HFFc6 (cell line): ENCODE measurements around the gene TMEM212. TPM values are rescaled to one million over a fixed set of nuclear protein-coding genes. Genes with fewer than 3 reads are reported as not detected.
A peak's percentile ranks its signal among the peaks of the same experiment; 100 is the strongest.

Source experiments
- DNase-seq: peaks from one replicate; pipeline ENCODE4 v3.0.0-alpha.2; 2018
- H3K27ac Mint-ChIP-seq: 2 replicates; pipeline ENCODE4 v1.8.0; 2020; ENCODE audit warnings: mild to moderate bottlenecking, mixed read lengths
- H3K27me3 Mint-ChIP-seq: 2 replicates; pipeline ENCODE4 v1.8.0; 2021; ENCODE audit warnings: mild to moderate bottlenecking, moderate library complexity, mixed read lengths; ENCODE audit not compliant: insufficient read depth
- H3K36me3 Mint-ChIP-seq: 2 replicates; pipeline ENCODE4 v1.8.0; 2021; ENCODE audit warnings: low read depth, mixed read lengths
- H3K4me1 Mint-ChIP-seq: 2 replicates; pipeline ENCODE4 v1.8.0; 2020; ENCODE audit warnings: low read depth, mixed read lengths
- H3K4me3 Mint-ChIP-seq: 2 replicates; pipeline ENCODE4 v1.8.0; 2020; ENCODE audit warnings: mild to moderate bottlenecking, moderate library complexity, mixed read lengths
- H3K9me3 Mint-ChIP-seq: 2 replicates; pipeline ENCODE4 v1.8.0; 2020; ENCODE audit warnings: mild to moderate bottlenecking, mixed read lengths
- total RNA-seq, 6 experiments: library from RNA; stranded (reverse); fragmentation: NEBNext Ultra II Directional; extraction: Animal tissue kit (Norgen Biotek cat#: 25700); gene quantifications; 2 replicates in 1 of 6; 3 replicates in 5 of 6; pipeline ENCODE4 v1.2.3, GENCODE V29; 2021
- TF ChIP-seq, protein P1 (sequence below): fragments of 200-600 bp; sonication (generic); IDR thresholded peaks from 2 replicates; pipeline ENCODE4 v1.5.0; 2021; ENCODE audit warnings: antibody characterized with exemption, mild to moderate bottlenecking

TMEM212 gene
- total RNA-seq, 6 experiments from 2014 or later, result not detected

DNA sequence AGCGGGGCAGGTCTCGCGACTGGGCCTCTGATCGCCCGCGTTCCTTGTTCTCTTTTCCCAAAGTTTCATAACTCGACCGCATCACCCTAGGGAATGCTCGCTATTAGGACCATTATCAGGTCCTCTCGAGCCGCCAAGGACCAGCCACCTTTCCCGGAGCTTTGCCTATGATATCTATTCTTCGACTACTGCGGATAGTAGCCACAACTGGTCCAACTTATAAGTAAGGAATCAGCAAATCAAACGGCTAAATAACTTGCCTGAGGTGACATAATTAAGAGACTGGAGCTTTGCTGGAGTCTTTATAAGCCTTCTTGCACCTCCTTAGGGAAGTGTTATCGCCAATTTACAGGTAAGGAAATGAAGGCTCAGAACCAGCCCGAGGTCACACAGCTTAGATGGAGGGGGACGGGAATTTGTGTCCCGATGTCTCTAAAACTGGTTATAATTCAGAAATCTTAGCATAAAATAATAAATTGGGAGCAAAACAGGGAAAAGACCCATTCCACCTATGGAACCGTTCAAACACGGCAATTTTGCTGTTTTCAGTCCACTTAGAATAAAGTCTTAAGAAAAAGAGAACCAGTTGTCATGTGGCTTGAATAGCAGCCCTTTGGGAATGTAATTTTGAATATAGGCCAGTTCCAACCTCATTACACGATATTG, 32.4 kb upstream of the TMEM212 start:
- Mint-ChIP-seq H3K36me3 (no peaks in the 10 kb centered on the region), H3K4me1 (peaks cover 67% of the 10 kb centered on the region), H3K27ac (peak overlapping the region; percentile 91), H3K27me3 (no peaks in the 10 kb centered on the region; the same call in 1 of the 2 replicates), H3K9me3 (no peaks in the 10 kb centered on the region), H3K4me3 (peak overlapping the region; percentile 86)
- no peak for DNase-seq
- TF ChIP-seq, protein P1, sequence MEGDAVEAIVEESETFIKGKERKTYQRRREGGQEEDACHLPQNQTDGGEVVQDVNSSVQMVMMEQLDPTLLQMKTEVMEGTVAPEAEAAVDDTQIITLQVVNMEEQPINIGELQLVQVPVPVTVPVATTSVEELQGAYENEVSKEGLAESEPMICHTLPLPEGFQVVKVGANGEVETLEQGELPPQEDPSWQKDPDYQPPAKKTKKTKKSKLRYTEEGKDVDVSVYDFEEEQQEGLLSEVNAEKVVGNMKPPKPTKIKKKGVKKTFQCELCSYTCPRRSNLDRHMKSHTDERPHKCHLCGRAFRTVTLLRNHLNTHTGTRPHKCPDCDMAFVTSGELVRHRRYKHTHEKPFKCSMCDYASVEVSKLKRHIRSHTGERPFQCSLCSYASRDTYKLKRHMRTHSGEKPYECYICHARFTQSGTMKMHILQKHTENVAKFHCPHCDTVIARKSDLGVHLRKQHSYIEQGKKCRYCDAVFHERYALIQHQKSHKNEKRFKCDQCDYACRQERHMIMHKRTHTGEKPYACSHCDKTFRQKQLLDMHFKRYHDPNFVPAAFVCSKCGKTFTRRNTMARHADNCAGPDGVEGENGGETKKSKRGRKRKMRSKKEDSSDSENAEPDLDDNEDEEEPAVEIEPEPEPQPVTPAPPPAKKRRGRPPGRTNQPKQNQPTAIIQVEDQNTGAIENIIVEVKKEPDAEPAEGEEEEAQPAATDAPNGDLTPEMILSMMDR, result no peak

DNA sequence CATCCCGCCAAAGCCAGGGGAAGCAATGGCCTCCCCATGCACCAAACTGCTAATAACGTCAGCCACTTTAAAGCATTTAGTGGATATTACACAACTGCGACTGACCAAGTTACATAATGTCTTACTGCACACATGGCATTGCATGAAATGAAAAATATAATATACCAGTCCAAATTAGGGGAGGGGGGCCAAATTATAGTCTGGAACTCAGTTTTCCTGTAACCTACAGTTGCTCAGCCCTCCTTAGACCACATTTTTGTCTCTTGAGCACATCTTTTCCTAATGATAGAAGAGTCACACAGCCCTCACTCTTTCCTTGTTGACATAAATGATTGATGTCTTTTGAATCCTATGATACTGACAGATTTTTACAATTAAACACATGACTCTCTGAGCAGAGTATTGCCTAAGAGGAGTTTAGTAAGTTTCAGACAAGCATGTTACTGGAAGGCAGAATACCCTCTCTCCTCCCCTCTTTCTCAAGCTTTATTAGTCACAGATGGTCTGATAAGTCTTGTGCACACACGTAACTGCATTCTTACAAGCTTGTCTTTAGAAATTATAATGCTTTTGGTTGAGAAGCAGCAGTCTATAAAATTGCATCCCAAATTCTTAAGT, 31.7 kb upstream of the TMEM212 start:
- Mint-ChIP-seq H3K27me3 (no peaks in the 10 kb centered on the region; the same call in 1 of the 2 replicates), H3K9me3 (no peaks in the 10 kb centered on the region), H3K27ac (peak overlapping the region; percentile 91), H3K4me1 (peaks cover 69% of the 10 kb centered on the region), H3K36me3 (no peaks in the 10 kb centered on the region), H3K4me3 (peak overlapping the region; percentile 86)
- DNase-seq, result peak; percentile 97
- TF ChIP-seq, protein P1, result no peak

DNA sequence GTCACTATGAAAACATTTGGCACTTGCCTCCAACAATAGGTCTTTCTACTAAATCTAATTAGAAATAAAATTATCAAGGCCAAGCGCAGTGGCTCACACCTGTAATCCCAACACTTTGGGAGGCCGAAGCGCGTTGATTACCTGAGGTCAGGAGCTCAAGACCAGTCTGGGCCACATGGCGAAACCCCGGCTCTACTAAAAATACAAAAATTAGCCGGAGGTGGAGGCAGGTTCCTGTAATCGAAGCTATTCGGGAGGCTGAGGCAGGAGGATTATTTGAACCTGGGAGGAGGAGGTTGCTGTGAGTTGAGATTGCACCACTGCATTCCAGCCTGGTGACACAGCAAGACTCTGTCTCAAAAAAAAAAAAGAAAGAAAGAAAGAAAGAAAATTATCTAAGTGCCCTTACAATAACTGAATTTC, 31.2 kb upstream of the TMEM212 start:
- H3K4me3 Mint-ChIP-seq, result no peak overlapping the region
- no peaks in the 10 kb centered on the region for H3K36me3 Mint-ChIP-seq
- H3K4me1 Mint-ChIP-seq, result peaks cover 65% of the 10 kb centered on the region
- H3K9me3 Mint-ChIP-seq, result no peaks in the 10 kb centered on the region
- no peaks in the 10 kb centered on the region; the same call in 1 of the 2 replicates for H3K27me3 Mint-ChIP-seq
- H3K27ac Mint-ChIP-seq, result peak overlapping the region; percentile 91
- DNase-seq, result peak; percentile 45
- TF ChIP-seq, protein P1, result no peak

DNA sequence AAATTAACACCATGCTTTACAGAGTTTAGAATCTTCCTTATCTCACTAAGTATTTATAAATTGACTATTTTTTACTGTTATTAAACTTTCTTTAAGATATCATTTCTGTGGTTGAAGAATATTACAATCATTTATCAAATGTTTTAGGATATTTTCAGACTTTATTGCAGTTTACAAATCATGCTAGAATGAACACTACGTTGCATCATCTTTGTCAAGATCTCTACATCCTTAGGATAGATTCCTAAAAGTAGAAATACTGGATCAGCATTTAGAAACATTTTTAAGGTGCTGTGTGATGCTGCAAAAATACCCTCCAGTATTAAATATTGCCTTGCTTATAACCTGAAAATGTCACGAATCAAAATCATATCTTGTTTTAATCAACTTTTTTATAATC, 30.3 kb upstream of the TMEM212 start:
- no peak overlapping the region for H3K4me3 Mint-ChIP-seq
- H3K27me3 Mint-ChIP-seq, result no peaks in the 10 kb centered on the region; the same call in 1 of the 2 replicates
- peaks cover 59% of the 10 kb centered on the region for H3K4me1 Mint-ChIP-seq
- no peak for DNase-seq
- no peaks in the 10 kb centered on the region for H3K36me3 Mint-ChIP-seq
- no peak overlapping the region for H3K27ac Mint-ChIP-seq
- TF ChIP-seq, protein P1, result no peak
- no peaks in the 10 kb centered on the region for H3K9me3 Mint-ChIP-seq

DNA sequence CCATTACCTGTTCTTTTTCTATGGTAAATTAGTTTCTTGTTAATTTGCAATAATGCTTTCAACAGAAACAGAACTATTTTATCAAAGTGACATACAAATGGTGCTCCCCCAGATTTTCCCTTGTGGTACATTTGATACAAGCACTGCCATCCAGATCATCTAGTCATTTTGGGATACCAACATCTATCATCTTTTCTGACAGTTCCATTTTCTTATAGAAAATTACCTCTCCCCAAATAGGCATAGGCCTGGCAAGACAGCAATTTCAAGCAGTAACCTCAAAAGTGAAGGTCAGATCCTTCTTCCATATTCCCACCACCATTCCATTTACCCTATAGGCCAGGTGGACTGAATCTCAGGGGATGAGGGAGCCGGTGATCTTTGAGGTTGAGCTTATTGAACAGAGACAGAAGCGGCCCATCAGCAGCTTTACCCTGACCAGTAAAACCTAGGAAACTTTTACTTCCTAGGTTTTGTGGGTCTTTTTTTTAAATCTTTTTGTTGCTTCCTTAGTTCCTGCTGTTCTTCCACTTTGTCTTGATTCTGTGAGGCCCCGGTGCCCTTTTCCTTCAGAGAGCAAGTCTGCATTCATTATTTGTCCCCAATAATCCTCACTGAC, 29.8 kb upstream of the TMEM212 start:
- DNase-seq, result no peak
- TF ChIP-seq, protein P1, result no peak
- Mint-ChIP-seq H3K4me1 (peaks cover 57% of the 10 kb centered on the region), H3K9me3 (no peaks in the 10 kb centered on the region), H3K27me3 (no peaks in the 10 kb centered on the region; the same call in 1 of the 2 replicates), H3K36me3 (no peaks in the 10 kb centered on the region), H3K4me3 (no peak overlapping the region), H3K27ac (peak overlapping the region; percentile 27; the same call in 1 of the 2 replicates)
